Osteocyte (in vitro differentiated cells): ENCODE measurements around the gene GPR149. TPM values are rescaled to one million over a fixed set of nuclear protein-coding genes. Genes with fewer than 3 reads are reported as not detected.

Experiments
- DNase-seq: peaks from one replicate; pipeline ENCODE4 v3.0.0; 2021; ENCODE audit warnings: mixed read lengths; ENCODE audit not compliant: unreplicated experiment; ENCODE audit errors: extremely low spot score
- H3K27ac Mint-ChIP-seq: one replicate; pipeline ENCODE4 v1.8.0; 2021; ENCODE audit warnings: mild to moderate bottlenecking, mixed read lengths; ENCODE audit not compliant: unreplicated experiment
- H3K27me3 Mint-ChIP-seq: one replicate; pipeline ENCODE4 v1.8.0; 2021; ENCODE audit warnings: mixed read lengths; ENCODE audit not compliant: unreplicated experiment
- H3K36me3 Mint-ChIP-seq: one replicate; pipeline ENCODE4 v1.8.0; 2021; ENCODE audit warnings: mixed read lengths; ENCODE audit not compliant: unreplicated experiment
- H3K4me1 Mint-ChIP-seq: one replicate; pipeline ENCODE4 v1.8.0; 2021; ENCODE audit warnings: mixed read lengths; ENCODE audit not compliant: unreplicated experiment
- H3K4me3 Mint-ChIP-seq: one replicate; pipeline ENCODE4 v1.8.0; 2021; ENCODE audit warnings: mild to moderate bottlenecking, moderate library complexity, mixed read lengths; ENCODE audit not compliant: unreplicated experiment
- H3K9me3 Mint-ChIP-seq: one replicate; pipeline ENCODE4 v1.8.0; 2021; ENCODE audit warnings: mixed read lengths; ENCODE audit not compliant: unreplicated experiment
- total RNA-seq: library from RNA; stranded (reverse); gene quantifications from 2 replicates; pipeline ENCODE4 v1.2.1, GENCODE V29; 2021
- TF ChIP-seq, protein P1 (sequence below): fragments of 200-600 bp; sonication (generic); IDR thresholded peaks from 2 replicates; pipeline ENCODE4 v1.5.0; 2021; ENCODE audit warnings: antibody characterized with exemption, mild to moderate bottlenecking, moderate library complexity

GPR149 gene
- total RNA-seq, 1 donor from 2014 or later, result not detected

GRCh38 chr3:154364849-154365248, 65.1 kb downstream of the GPR149 start:
- TF ChIP-seq, protein P1, sequence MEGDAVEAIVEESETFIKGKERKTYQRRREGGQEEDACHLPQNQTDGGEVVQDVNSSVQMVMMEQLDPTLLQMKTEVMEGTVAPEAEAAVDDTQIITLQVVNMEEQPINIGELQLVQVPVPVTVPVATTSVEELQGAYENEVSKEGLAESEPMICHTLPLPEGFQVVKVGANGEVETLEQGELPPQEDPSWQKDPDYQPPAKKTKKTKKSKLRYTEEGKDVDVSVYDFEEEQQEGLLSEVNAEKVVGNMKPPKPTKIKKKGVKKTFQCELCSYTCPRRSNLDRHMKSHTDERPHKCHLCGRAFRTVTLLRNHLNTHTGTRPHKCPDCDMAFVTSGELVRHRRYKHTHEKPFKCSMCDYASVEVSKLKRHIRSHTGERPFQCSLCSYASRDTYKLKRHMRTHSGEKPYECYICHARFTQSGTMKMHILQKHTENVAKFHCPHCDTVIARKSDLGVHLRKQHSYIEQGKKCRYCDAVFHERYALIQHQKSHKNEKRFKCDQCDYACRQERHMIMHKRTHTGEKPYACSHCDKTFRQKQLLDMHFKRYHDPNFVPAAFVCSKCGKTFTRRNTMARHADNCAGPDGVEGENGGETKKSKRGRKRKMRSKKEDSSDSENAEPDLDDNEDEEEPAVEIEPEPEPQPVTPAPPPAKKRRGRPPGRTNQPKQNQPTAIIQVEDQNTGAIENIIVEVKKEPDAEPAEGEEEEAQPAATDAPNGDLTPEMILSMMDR, result no peak
- no peaks in the 10 kb centered on the region for H3K9me3 Mint-ChIP-seq
- DNase-seq, result no peak
- H3K27me3 Mint-ChIP-seq, result no peaks in the 10 kb centered on the region
- no peaks in the 10 kb centered on the region for H3K36me3 Mint-ChIP-seq
- no peaks in the 10 kb centered on the region for H3K4me1 Mint-ChIP-seq
- no peak overlapping the region for H3K27ac Mint-ChIP-seq
- H3K4me3 Mint-ChIP-seq, result no peak overlapping the region

DNA sequence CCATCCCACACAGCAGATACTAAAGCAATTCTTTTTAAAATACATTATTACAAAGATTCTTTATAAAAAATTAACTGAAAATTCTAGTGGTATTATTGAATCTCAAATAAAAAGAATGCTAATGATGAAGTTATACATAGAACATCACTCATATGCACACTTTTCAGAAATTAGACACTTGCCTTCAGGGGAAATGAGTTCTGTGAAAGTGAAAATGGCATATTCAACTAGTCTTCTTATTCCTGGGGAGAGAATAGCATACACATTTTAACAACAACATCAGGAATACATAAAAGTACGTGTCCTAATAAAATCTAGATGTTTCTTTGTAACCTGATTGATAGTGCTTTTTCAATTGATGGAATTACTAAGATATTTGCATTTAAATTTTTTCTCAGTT, 68.9 kb downstream of the GPR149 start:
- TF ChIP-seq, protein P1, result no peak
- Mint-ChIP-seq H3K36me3 (no peaks in the 10 kb centered on the region), H3K27ac (no peak overlapping the region), H3K4me1 (no peaks in the 10 kb centered on the region), H3K4me3 (no peak overlapping the region), H3K27me3 (no peaks in the 10 kb centered on the region), H3K9me3 (no peaks in the 10 kb centered on the region)
- no peak for DNase-seq

- Mint-ChIP-seq H3K4me1 (no peaks in the 10 kb centered on the region), H3K27ac (no peak overlapping the region), H3K9me3 (no peaks in the 10 kb centered on the region), H3K27me3 (peaks cover 2% of the 10 kb centered on the region), H3K36me3 (no peaks in the 10 kb centered on the region), H3K4me3 (no peak overlapping the region)
- no peak for DNase-seq
- TF ChIP-seq, protein P1, result no peak
Observed at GRCh38 chr3:154356009-154356408, 74.0 kb downstream of the GPR149 start.

DNA sequence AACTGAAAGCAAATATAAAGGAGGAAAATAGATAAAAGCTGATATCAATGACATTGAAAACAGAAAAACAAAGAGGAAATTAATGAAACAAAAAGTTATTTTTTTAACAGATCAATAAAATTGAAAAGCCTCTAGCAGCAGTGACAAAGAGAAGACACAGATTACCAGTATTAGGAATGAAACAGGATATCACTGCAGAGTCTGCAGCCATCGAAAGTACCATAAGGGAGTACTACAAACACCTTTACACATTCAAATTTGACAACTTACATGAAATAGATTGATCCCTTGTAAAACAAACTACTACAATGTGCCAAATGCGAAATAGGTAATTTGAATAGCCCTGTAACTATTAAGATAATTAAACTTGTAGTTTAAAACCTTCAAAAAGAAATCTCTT, 80.8 kb downstream of the GPR149 start:
- no peak for DNase-seq
- Mint-ChIP-seq H3K27ac (no peak overlapping the region), H3K27me3 (peaks cover 23% of the 10 kb centered on the region), H3K9me3 (no peaks in the 10 kb centered on the region), H3K4me3 (no peak overlapping the region), H3K36me3 (no peaks in the 10 kb centered on the region), H3K4me1 (no peaks in the 10 kb centered on the region)
- TF ChIP-seq, protein P1, result no peak

DNA sequence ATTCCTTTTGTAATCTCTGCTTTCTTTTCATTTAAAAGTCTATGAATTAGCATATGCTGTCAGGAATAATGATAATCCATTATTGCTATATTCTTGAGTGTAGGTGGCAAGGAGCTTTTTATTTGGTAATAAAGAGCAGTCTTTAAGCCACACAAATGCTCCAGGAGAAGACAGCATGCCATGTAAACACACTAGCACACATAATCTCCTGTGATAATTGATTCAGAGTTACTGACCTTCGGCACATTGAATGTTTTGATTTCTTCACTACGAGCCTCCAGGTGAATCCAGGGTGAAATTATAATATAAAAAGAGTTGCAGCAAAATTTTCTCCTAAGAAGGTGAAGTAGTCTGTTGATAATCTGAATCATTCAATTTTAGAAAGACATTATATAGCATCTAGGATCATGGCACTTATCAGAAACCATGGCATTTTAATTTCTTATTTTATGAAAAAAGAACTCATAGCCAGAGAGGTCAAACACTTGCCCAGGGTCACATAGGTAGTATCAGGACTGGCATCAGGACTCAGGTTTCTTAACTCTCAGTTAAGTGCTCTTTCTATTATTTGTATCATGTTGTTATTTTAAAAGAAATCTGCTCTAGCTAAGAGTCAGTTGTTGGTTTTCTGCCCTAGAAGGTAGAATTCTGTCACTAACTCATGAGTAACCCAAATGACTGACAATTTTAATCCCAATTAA, 84.4 kb downstream of the GPR149 start:
- Mint-ChIP-seq H3K4me1 (no peaks in the 10 kb centered on the region), H3K36me3 (no peaks in the 10 kb centered on the region), H3K9me3 (no peaks in the 10 kb centered on the region), H3K4me3 (no peak overlapping the region), H3K27me3 (peaks cover 24% of the 10 kb centered on the region), H3K27ac (no peak overlapping the region)
- no peak for DNase-seq
- TF ChIP-seq, protein P1, result no peak
